SU-DHL-6 (cell line): Measurements from ENCODE around the gene CCR4.

Experiments
- H2AFZ ChIP-seq: fragments of 200-600 bp; sonication (generic); 2 replicates; pipeline ENCODE4 v1.6.1; 2014; ENCODE audit warnings: low read depth, mild to moderate bottlenecking, moderate library complexity, mixed read lengths, antibody characterized with exemption, low read length; ENCODE audit not compliant: severe bottlenecking
- H3F3A ChIP-seq: fragments of 200-600 bp; shearing (Covaris generic); 2 replicates; pipeline ENCODE4 v1.6.0; 2016; ENCODE audit warnings: antibody characterized with exemption, mild to moderate bottlenecking; ENCODE audit not compliant: insufficient read depth
- H3K27ac ChIP-seq: fragments of 200-600 bp; sonication (generic); 2 replicates; pipeline ENCODE4 v1.5.1; 2016; ENCODE audit warnings: low read depth, mild to moderate bottlenecking, low read length, moderate library complexity, mixed read lengths
- H3K27me3 ChIP-seq: fragments of 200-600 bp; sonication (generic), shearing (Covaris generic); 2 replicates; pipeline ENCODE4 v1.6.0; 2014; ENCODE audit warnings: mild to moderate bottlenecking, low read length
- H3K36me3 ChIP-seq: fragments of 200-600 bp; sonication (generic); 2 replicates; pipeline ENCODE4 v1.6.1; 2014; ENCODE audit warnings: mild to moderate bottlenecking, low read length, mixed read lengths
- H3K4me2 ChIP-seq: fragments of 300-600, 200-600 bp; shearing (Covaris generic), sonication (generic); 2 replicates; pipeline ENCODE4 v1.6.0; 2014; ENCODE audit warnings: low read length, low read depth, mild to moderate bottlenecking; ENCODE audit not compliant: poor library complexity, severe bottlenecking
- H3K4me3 ChIP-seq: fragments of 200-600 bp; sonication (generic); 2 replicates; pipeline ENCODE4 v1.5.1; 2014; ENCODE audit warnings: antibody characterized with exemption, low read length, mild to moderate bottlenecking, mixed read lengths; ENCODE audit not compliant: insufficient read depth, poor library complexity, severe bottlenecking
- H3K79me2 ChIP-seq: fragments of 200-600 bp; sonication (generic); 2 replicates; pipeline ENCODE4 v1.6.1; 2014; ENCODE audit warnings: mild to moderate bottlenecking, low read length, moderate library complexity; ENCODE audit not compliant: insufficient read depth
- H3K9ac ChIP-seq: fragments of 200-600 bp; sonication (generic); 2 replicates; pipeline ENCODE4 v1.7.0; 2014; ENCODE audit warnings: mild to moderate bottlenecking, low read length
- H3K9me2 ChIP-seq: fragments of 200-600 bp; sonication (generic); replicated peaks from 2 replicates; pipeline ENCODE4 v1.6.1; 2014; ENCODE audit warnings: low read length; ENCODE audit not compliant: insufficient read depth
- H3K9me3 ChIP-seq: fragments of 200-600 bp; sonication (generic); 2 replicates; pipeline ENCODE4 v1.6.1; 2014; ENCODE audit warnings: low read length, mixed read lengths; ENCODE audit not compliant: insufficient read depth
- H4K20me1 ChIP-seq: fragments of 200-600 bp; sonication (generic); 2 replicates; pipeline ENCODE4 v1.6.1; 2014; ENCODE audit warnings: low read depth, mild to moderate bottlenecking, antibody characterized with exemption, low read length, moderate library complexity, mixed read lengths
- CTCF ChIP-seq: fragments of 200-600 bp; sonication (generic); IDR thresholded peaks from one replicate; pipeline ENCODE4 v1.5.1; 2017; ENCODE audit warnings: antibody characterized with exemption, mild to moderate bottlenecking, low read length, moderate library complexity; ENCODE audit not compliant: insufficient read depth, poor library complexity, severe bottlenecking
- EZH2phosphoT487 ChIP-seq: fragments of 200-600 bp; sonication (generic), shearing (Covaris generic); conservative IDR thresholded peaks from 2 replicates; pipeline ENCODE4 v1.6.1; 2018; ENCODE audit warnings: mild to moderate bottlenecking, antibody characterized with exemption, low read length, moderate library complexity, mixed read lengths

CCR4 gene

GRCh38 chr3:32972482-32973146, 21.2 kb downstream of the CCR4 start:
- Histone ChIP-seq H3K27me3 (no peaks in the 10 kb centered on the region), H3K9me3 (no peaks in the 10 kb centered on the region), H3F3A (no peaks in the 10 kb centered on the region), H3K79me2 (no peaks in the 10 kb centered on the region), H4K20me1 (no peaks in the 10 kb centered on the region), H3K4me3 (no peak overlapping the region), H3K27ac (no peak overlapping the region), H2AFZ (no peak overlapping the region), H3K36me3 (no peaks in the 10 kb centered on the region), H3K9me2 (no peaks in the 10 kb centered on the region), H3K9ac (no peak overlapping the region), H3K4me2 (no peak overlapping the region)
- TF ChIP-seq EZH2phosphoT487, result no peak
- no peak for TF ChIP-seq CTCF

GRCh38 chr3:32973982-32974381, 22.5 kb downstream of the CCR4 start:
- H4K20me1 ChIP-seq, result no peaks in the 10 kb centered on the region
- no peaks in the 10 kb centered on the region for H3K27me3 ChIP-seq
- H3K27ac ChIP-seq, result no peak overlapping the region
- no peaks in the 10 kb centered on the region for H3K9me2 ChIP-seq
- H3K36me3 ChIP-seq, result no peaks in the 10 kb centered on the region
- no peaks in the 10 kb centered on the region for H3K9me3 ChIP-seq
- H3K9ac ChIP-seq, result no peak overlapping the region
- no peaks in the 10 kb centered on the region for H3F3A ChIP-seq
- H3K4me2 ChIP-seq, result no peak overlapping the region
- no peaks in the 10 kb centered on the region for H3K79me2 ChIP-seq
- no peak overlapping the region for H2AFZ ChIP-seq
- TF ChIP-seq CTCF (no peak), EZH2phosphoT487 (no peak)
- no peak overlapping the region for H3K4me3 ChIP-seq

GRCh38 chr3:32975891-32976595, 24.6 kb downstream of the CCR4 start:
- Histone ChIP-seq H3K4me2 (no peak overlapping the region), H3F3A (no peaks in the 10 kb centered on the region), H3K79me2 (no peaks in the 10 kb centered on the region), H3K36me3 (no peaks in the 10 kb centered on the region), H3K27me3 (no peaks in the 10 kb centered on the region), H3K27ac (no peak overlapping the region), H3K9me3 (no peaks in the 10 kb centered on the region), H3K9ac (no peak overlapping the region), H4K20me1 (no peaks in the 10 kb centered on the region), H2AFZ (no peak overlapping the region), H3K4me3 (no peak overlapping the region), H3K9me2 (no peaks in the 10 kb centered on the region)
- TF ChIP-seq CTCF (no peak), EZH2phosphoT487 (no peak)
